ENCODE data around the gene KNDC1.
"Not testable (repeated sequence)": the region's sequence is repeated elsewhere in the genome, so short reads cannot be mapped to it uniquely, and the experiment has no call there.

Gene KNDC1

DNA sequence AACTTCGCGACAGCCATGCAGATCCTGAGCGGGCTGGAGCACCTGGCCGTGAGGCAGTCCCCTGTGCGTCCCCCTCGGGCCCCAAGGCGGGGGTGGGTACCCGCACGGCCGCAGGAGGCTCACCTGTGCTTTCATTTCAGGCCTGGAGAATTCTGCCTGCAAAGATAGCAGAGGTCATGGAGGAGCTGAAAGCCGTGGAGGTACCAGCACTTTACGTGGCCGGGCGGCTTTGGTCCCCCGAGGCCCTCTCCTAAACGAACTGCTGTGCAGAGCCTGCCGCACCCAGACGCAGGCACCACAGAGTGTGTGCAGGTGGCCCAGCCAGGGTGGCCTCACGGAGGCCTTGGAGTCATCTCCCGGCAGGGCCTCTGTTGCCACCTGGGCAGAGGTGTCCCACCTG lies 58.9 kb downstream of the KNDC1 start:
- no peak overlapping the region for H3K4me2 ChIP-seq (ENCODE audit: low read length)
- H3K4ac ChIP-seq (ENCODE audit: low read depth, low read length): no peak overlapping the region
- H3K27me3 ChIP-seq (ENCODE audit: insufficient read depth, low read length, poor library complexity): no peaks in the 10 kb centered on the region
- H2BK120ac ChIP-seq (ENCODE audit: low read depth, low read length): no peak overlapping the region
- no peak overlapping the region for H2BK15ac ChIP-seq (replicated peaks; ENCODE audit: low read depth)
- H4K5ac ChIP-seq (ENCODE audit: low read length): no peak overlapping the region
- H3K18ac ChIP-seq (ENCODE audit: low read length): no peak overlapping the region
- no peak overlapping the region for H3K56ac ChIP-seq (ENCODE audit: low read length)
- H2AK5ac ChIP-seq (ENCODE audit: low read length): no peak overlapping the region
- no peak overlapping the region for H3K23ac ChIP-seq (ENCODE audit: low read length)
- no peak overlapping the region for H3K4me3 ChIP-seq (ENCODE audit: low read length)
- H3K4me1 ChIP-seq (ENCODE audit: control insufficient read depth, low read depth, low read length): no peaks in the 10 kb centered on the region
- no peaks in the 10 kb centered on the region for H3K36me3 ChIP-seq (ENCODE audit: control insufficient read depth, insufficient read depth, low read length)
- DNase-seq: no peak
- H3K79me2 ChIP-seq (ENCODE audit: control insufficient read depth, insufficient read depth, low read length): no peaks in the 10 kb centered on the region
- H3K9ac ChIP-seq (ENCODE audit: low read length): no peak overlapping the region
- no peak overlapping the region for H4K8ac ChIP-seq (ENCODE audit: low read depth, low read length)
- H2BK5ac ChIP-seq (ENCODE audit: low read length): no peak overlapping the region
- no CpG with 5 or more reads among the region's 20 CpGs for WGBS (ENCODE audit: extremely low coverage, insufficient coverage, low lambda C conversion rate)
- no peaks in the 10 kb centered on the region for H3K79me1 ChIP-seq (ENCODE audit: low read length)
- H3K27ac ChIP-seq (ENCODE audit: low read depth, low read length): no peak overlapping the region

DNA sequence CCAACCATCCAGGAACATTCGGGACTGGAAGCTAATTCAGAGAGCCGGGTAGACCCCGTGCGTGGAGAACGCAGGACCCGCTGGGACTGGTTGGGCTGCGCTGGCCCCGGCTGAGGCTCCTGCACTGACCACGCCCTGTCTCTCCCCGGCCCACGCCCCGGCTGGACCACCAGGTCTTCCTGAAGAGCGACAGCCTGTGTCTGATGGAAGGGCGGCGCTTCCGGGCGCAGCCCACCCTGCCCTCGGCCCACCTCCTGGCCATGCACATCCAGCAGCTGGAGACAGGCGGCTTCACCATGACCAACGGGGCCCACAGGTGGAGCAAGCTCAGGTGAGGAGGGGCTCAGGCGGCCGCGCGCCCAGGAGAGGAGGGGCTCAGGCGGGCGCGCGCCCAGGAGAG lies 59.8 kb downstream of the KNDC1 start:
- Histone ChIP-seq H4K5ac (ENCODE audit: low read length) (no peak overlapping the region), H3K4me1 (ENCODE audit: control insufficient read depth, low read depth, low read length) (no peaks in the 10 kb centered on the region), H3K27ac (ENCODE audit: low read depth, low read length) (no peak overlapping the region), H2BK120ac (ENCODE audit: low read depth, low read length) (no peak overlapping the region), H3K4me2 (ENCODE audit: low read length) (no peak overlapping the region), H3K23ac (ENCODE audit: low read length) (no peak overlapping the region), H3K4ac (ENCODE audit: low read depth, low read length) (no peak overlapping the region), H2AK5ac (ENCODE audit: low read length) (no peak overlapping the region), H3K79me1 (ENCODE audit: low read length) (no peaks in the 10 kb centered on the region), H4K8ac (ENCODE audit: low read depth, low read length) (no peak overlapping the region), H3K4me3 (ENCODE audit: low read length) (no peak overlapping the region), H3K36me3 (ENCODE audit: control insufficient read depth, insufficient read depth, low read length) (no peaks in the 10 kb centered on the region), H3K18ac (ENCODE audit: low read length) (no peak overlapping the region), H3K79me2 (ENCODE audit: control insufficient read depth, insufficient read depth, low read length) (no peaks in the 10 kb centered on the region), H2BK5ac (ENCODE audit: low read length) (no peak overlapping the region), H2BK15ac (replicated peaks; ENCODE audit: low read depth) (no peak overlapping the region), H3K56ac (ENCODE audit: low read length) (no peak overlapping the region), H3K9ac (ENCODE audit: low read length) (no peak overlapping the region), H3K27me3 (ENCODE audit: insufficient read depth, low read length, poor library complexity) (no peaks in the 10 kb centered on the region)
- WGBS (ENCODE audit: extremely low coverage, insufficient coverage, low lambda C conversion rate): no CpG with 5 or more reads among the region's 28 CpGs
- DNase-seq: peak; percentile 72

DNA sequence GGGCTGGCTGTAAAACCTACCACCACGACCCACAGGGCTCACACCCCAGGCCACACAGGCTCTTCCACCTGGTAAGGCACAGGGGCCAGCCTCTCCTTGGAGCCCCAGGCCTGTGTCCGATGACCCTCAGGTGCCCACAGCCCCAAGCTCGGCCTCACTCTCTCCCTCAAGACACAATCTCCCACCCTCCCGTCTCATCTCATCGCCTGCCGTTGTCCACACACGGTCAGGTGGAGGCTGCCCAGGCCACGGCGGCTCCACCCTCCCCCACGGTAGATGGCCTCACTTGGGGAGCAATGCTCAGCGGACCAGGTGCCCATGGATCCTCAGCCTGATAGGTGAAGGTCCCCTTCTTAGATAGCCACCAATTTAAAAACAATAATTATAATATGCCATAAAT lies 61.3 kb downstream of the KNDC1 start:
- Histone ChIP-seq H3K27me3 (ENCODE audit: insufficient read depth, low read length, poor library complexity) (no peaks in the 10 kb centered on the region), H2BK5ac (ENCODE audit: low read length) (no peak overlapping the region), H3K79me1 (ENCODE audit: low read length) (no peaks in the 10 kb centered on the region), H3K36me3 (ENCODE audit: control insufficient read depth, insufficient read depth, low read length) (no peaks in the 10 kb centered on the region), H2BK120ac (ENCODE audit: low read depth, low read length) (no peak overlapping the region), H3K23ac (ENCODE audit: low read length) (no peak overlapping the region), H3K4me3 (ENCODE audit: low read length) (no peak overlapping the region), H3K4ac (ENCODE audit: low read depth, low read length) (no peak overlapping the region), H2BK15ac (replicated peaks; ENCODE audit: low read depth) (no peak overlapping the region), H3K27ac (ENCODE audit: low read depth, low read length) (no peak overlapping the region), H3K56ac (ENCODE audit: low read length) (no peak overlapping the region), H4K5ac (ENCODE audit: low read length) (no peak overlapping the region), H2AK5ac (ENCODE audit: low read length) (no peak overlapping the region), H3K9ac (ENCODE audit: low read length) (no peak overlapping the region), H3K4me1 (ENCODE audit: control insufficient read depth, low read depth, low read length) (no peaks in the 10 kb centered on the region), H3K79me2 (ENCODE audit: control insufficient read depth, insufficient read depth, low read length) (no peaks in the 10 kb centered on the region), H3K4me2 (ENCODE audit: low read length) (no peak overlapping the region), H3K18ac (ENCODE audit: low read length) (no peak overlapping the region), H4K8ac (ENCODE audit: low read depth, low read length) (no peak overlapping the region)
- DNase-seq: no peak
- WGBS (ENCODE audit: extremely low coverage, insufficient coverage, low lambda C conversion rate): no CpG with 5 or more reads among the region's 11 CpGs

DNA sequence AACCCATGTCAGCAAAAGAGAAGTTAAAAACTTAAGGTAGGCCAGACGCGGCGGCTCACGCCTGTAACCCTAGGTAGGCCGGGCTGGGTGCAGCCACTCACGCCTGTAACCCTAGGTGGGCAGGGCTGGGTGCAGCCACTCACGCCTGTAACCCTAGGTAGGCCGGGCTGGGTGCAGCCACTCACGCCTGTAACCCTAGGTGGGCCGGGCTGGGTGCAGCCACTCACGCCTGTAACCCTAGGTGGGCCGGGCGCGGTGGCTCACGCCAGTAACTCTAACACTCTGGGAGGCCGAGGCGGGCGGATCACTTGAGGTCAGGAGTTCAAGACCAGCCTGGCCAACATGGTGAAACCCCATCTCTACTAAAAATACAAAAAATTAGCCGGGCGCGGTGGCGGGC lies 61.7 kb downstream of the KNDC1 start:
- H2AK5ac ChIP-seq (ENCODE audit: low read length); H3K27me3 ChIP-seq (ENCODE audit: insufficient read depth, low read length, poor library complexity); H3K79me1 ChIP-seq (ENCODE audit: low read length); H3K23ac ChIP-seq (ENCODE audit: low read length); H3K4me1 ChIP-seq (ENCODE audit: control insufficient read depth, low read depth, low read length); H3K56ac ChIP-seq (ENCODE audit: low read length); H3K36me3 ChIP-seq (ENCODE audit: control insufficient read depth, insufficient read depth, low read length); H2BK15ac ChIP-seq (replicated peaks; ENCODE audit: low read depth); H3K4me3 ChIP-seq (ENCODE audit: low read length); H3K27ac ChIP-seq (ENCODE audit: low read depth, low read length); H3K4ac ChIP-seq (ENCODE audit: low read depth, low read length); H2BK5ac ChIP-seq (ENCODE audit: low read length); H4K5ac ChIP-seq (ENCODE audit: low read length); H3K79me2 ChIP-seq (ENCODE audit: control insufficient read depth, insufficient read depth, low read length); H4K8ac ChIP-seq (ENCODE audit: low read depth, low read length); H3K4me2 ChIP-seq (ENCODE audit: low read length); DNase-seq; H3K9ac ChIP-seq (ENCODE audit: low read length); H2BK120ac ChIP-seq (ENCODE audit: low read depth, low read length); H3K18ac ChIP-seq (ENCODE audit: low read length): not testable (repeated sequence)
- no CpG with 5 or more reads among the region's 22 CpGs for WGBS (ENCODE audit: extremely low coverage, insufficient coverage, low lambda C conversion rate)

DNA sequence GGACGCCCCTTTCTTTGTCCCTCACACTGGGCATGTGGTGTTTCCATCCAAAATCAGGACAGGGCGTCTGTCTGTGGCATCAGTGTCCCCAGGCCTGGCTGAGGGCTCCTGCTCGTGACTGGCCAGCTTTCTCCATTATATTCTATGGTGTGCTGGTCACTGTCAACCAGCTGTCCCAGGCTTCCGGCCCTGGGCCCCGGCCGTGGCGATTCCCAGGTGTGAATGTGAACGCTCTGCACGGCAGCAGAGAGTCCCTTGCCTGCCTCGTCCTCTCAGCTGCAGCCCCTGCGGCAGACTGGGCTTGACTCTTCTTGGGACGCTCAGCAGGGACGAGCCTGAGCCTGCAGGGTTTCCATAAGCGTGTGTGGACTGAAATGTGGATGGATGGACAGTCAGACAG lies 64.1 kb downstream of the KNDC1 start:
- WGBS (ENCODE audit: extremely low coverage, insufficient coverage, low lambda C conversion rate): no CpG with 5 or more reads among the region's 14 CpGs
- H4K5ac ChIP-seq (ENCODE audit: low read length): no peak overlapping the region
- H3K4ac ChIP-seq (ENCODE audit: low read depth, low read length): no peak overlapping the region
- H2BK120ac ChIP-seq (ENCODE audit: low read depth, low read length): no peak overlapping the region
- H4K8ac ChIP-seq (ENCODE audit: low read depth, low read length): no peak overlapping the region
- H3K27ac ChIP-seq (ENCODE audit: low read depth, low read length): no peak overlapping the region
- H3K4me1 ChIP-seq (ENCODE audit: control insufficient read depth, low read depth, low read length): no peaks in the 10 kb centered on the region
- no peak overlapping the region for H2BK15ac ChIP-seq (replicated peaks; ENCODE audit: low read depth)
- no peak overlapping the region for H3K9ac ChIP-seq (ENCODE audit: low read length)
- peaks cover under 1% of the 10 kb centered on the region for H3K27me3 ChIP-seq (ENCODE audit: insufficient read depth, low read length, poor library complexity)
- H3K36me3 ChIP-seq (ENCODE audit: control insufficient read depth, insufficient read depth, low read length): no peaks in the 10 kb centered on the region
- H3K79me2 ChIP-seq (ENCODE audit: control insufficient read depth, insufficient read depth, low read length): no peaks in the 10 kb centered on the region
- H3K56ac ChIP-seq (ENCODE audit: low read length): no peak overlapping the region
- H3K4me2 ChIP-seq (ENCODE audit: low read length): no peak overlapping the region
- H2AK5ac ChIP-seq (ENCODE audit: low read length): no peak overlapping the region
- no peak overlapping the region for H3K23ac ChIP-seq (ENCODE audit: low read length)
- no peak for DNase-seq
- H3K18ac ChIP-seq (ENCODE audit: low read length): no peak overlapping the region
- H3K79me1 ChIP-seq (ENCODE audit: low read length): no peaks in the 10 kb centered on the region
- H2BK5ac ChIP-seq (ENCODE audit: low read length): no peak overlapping the region
- H3K4me3 ChIP-seq (ENCODE audit: low read length): no peak overlapping the region

DNA sequence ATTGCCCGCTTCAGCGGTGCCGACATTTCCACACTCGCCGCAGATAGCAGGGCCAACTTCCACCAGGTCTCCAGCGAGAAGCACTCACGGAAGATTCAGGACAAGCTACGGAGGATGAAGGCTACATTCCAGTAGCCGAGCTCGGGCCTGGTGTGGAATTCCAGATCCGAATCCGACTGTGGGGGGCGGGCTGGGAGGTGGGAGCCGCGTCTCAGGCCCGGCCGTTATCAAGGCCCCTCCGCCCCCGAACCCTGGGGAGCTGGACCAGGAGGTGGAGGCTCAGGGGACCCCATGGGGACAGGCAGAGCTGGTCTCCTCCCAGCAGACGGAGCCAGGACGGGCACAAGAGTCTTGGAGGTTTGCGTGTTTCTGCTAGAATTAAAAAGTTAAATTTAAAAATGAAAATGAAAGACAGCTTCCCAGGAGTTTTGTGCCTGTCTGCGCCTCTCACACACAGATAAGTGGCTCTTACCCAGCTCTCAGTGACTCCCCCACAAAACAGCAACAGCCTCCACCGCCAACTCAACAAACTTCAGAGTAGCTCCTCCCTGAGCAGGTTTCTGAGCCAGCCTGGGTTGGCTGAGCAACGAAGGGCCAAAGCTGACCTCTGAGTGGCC lies 64.8 kb downstream of the KNDC1 start:
- peak overlapping the region; percentile 64 for H3K18ac ChIP-seq (ENCODE audit: low read length)
- no peak for DNase-seq
- no CpG with 5 or more reads among the region's 25 CpGs for WGBS (ENCODE audit: extremely low coverage, insufficient coverage, low lambda C conversion rate)

More for the DNA sequence above, 64.8 kb downstream of the KNDC1 start:
- H2BK5ac ChIP-seq (ENCODE audit: low read length): no peak overlapping the region
- no peak overlapping the region for H3K56ac ChIP-seq (ENCODE audit: low read length)
- H3K36me3 ChIP-seq (ENCODE audit: control insufficient read depth, insufficient read depth, low read length): no peaks in the 10 kb centered on the region
- no peak overlapping the region for H2BK120ac ChIP-seq (ENCODE audit: low read depth, low read length)
- H4K5ac ChIP-seq (ENCODE audit: low read length): no peak overlapping the region
- H3K4ac ChIP-seq (ENCODE audit: low read depth, low read length): no peak overlapping the region
- H3K79me1 ChIP-seq (ENCODE audit: low read length): no peaks in the 10 kb centered on the region
- H4K8ac ChIP-seq (ENCODE audit: low read depth, low read length): no peak overlapping the region
- H2AK5ac ChIP-seq (ENCODE audit: low read length): no peak overlapping the region
- no peak overlapping the region for H3K4me3 ChIP-seq (ENCODE audit: low read length)
- no peaks in the 10 kb centered on the region for H3K4me1 ChIP-seq (ENCODE audit: control insufficient read depth, low read depth, low read length)
- H3K27me3 ChIP-seq (ENCODE audit: insufficient read depth, low read length, poor library complexity): peaks cover 6% of the 10 kb centered on the region
- no peaks in the 10 kb centered on the region for H3K79me2 ChIP-seq (ENCODE audit: control insufficient read depth, insufficient read depth, low read length)
- no peak overlapping the region for H3K4me2 ChIP-seq (ENCODE audit: low read length)
- no peak overlapping the region for H3K27ac ChIP-seq (ENCODE audit: low read depth, low read length)
- no peak overlapping the region for H3K23ac ChIP-seq (ENCODE audit: low read length)
- H3K9ac ChIP-seq (ENCODE audit: low read length): no peak overlapping the region
- no peak overlapping the region for H2BK15ac ChIP-seq (replicated peaks; ENCODE audit: low read depth)
